PC-9 (cell line): ENCODE results near the gene GOLGA6L10.
"Not testable (repeated sequence)": the region's sequence is repeated elsewhere in the genome, so short reads cannot be mapped to it uniquely, and the experiment has no call there.

ENCODE experiments used
- EZH2 ChIP-seq: fragments of 200-600 bp; sonication (generic); IDR thresholded peaks from 2 replicates; pipeline ENCODE4 v1.8.0; 2017; ENCODE audit warnings: antibody characterized with exemption, low read depth
- TF ChIP-seq, protein P1 (sequence below): fragments of 200-600 bp; sonication (generic); conservative IDR thresholded peaks from 2 replicates; pipeline ENCODE4 v1.6.1; 2017; ENCODE audit warnings: mixed run types, antibody characterized with exemption, mild to moderate bottlenecking, moderate library complexity

DNA sequence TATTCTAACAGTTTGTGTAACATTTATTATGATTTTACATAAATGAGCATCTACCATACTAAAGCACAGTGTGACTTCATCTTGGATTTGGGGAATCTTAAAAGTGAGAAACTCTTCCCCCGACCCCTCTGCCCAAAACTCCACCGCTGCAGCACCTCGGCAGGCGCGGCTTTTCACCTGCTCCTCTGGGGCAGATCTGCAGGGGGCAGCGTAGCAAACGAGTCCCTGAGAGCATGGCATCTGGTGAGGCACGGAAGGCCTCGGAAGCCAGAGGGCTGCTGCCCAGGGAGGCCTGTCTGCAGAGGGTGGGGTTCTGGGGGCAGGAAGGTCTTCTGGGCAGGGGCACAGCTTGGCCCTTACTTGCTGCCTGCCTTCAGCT lies 14.7 kb downstream of the GOLGA6L10 start:
- TF ChIP-seq, protein P1, sequence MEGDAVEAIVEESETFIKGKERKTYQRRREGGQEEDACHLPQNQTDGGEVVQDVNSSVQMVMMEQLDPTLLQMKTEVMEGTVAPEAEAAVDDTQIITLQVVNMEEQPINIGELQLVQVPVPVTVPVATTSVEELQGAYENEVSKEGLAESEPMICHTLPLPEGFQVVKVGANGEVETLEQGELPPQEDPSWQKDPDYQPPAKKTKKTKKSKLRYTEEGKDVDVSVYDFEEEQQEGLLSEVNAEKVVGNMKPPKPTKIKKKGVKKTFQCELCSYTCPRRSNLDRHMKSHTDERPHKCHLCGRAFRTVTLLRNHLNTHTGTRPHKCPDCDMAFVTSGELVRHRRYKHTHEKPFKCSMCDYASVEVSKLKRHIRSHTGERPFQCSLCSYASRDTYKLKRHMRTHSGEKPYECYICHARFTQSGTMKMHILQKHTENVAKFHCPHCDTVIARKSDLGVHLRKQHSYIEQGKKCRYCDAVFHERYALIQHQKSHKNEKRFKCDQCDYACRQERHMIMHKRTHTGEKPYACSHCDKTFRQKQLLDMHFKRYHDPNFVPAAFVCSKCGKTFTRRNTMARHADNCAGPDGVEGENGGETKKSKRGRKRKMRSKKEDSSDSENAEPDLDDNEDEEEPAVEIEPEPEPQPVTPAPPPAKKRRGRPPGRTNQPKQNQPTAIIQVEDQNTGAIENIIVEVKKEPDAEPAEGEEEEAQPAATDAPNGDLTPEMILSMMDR, result not testable (repeated sequence)
- TF ChIP-seq EZH2, result not testable (repeated sequence)
